Stimulated activated CD4-positive, alpha-beta T cell treated with anti-CD3 and anti-CD28 coated beads, TNF-alpha, amount 100 ng/mL, for 24 hours (primary cell): ENCODE measurements around the gene ANKRD11.
"Not testable (repeated sequence)": the region's sequence is repeated elsewhere in the genome, so short reads cannot be mapped to it uniquely, and the experiment has no call there.

ENCODE experiments used
- DNase-seq, 3 experiments: peaks; one replicate each; pipeline ENCODE4 v3.0.0-alpha.2; 2020; ENCODE audit warnings: low read depth in 3 of 3

The ANKRD11 gene

GRCh38 chr16:89383095-89384003 lies 107.0 kb downstream of the ANKRD11 start:
- no peak for DNase-seq

GRCh38 chr16:89382555-89382954 lies 107.8 kb downstream of the ANKRD11 start:
- DNase-seq, result not testable (repeated sequence)

- no peak for DNase-seq
Measured at GRCh38 chr16:89381788-89382187, 108.6 kb downstream of the ANKRD11 start.

GRCh38 chr16:89380681-89381080 lies 109.7 kb downstream of the ANKRD11 start:
- DNase-seq, result no peak

- no peak for DNase-seq
Measured at GRCh38 chr16:89378947-89379771, 111.2 kb downstream of the ANKRD11 start.

- no peak for DNase-seq
Measured at GRCh38 chr16:89377453-89377848, 112.9 kb downstream of the ANKRD11 start.

- DNase-seq, result no peak
Measured at GRCh38 chr16:89376812-89377452, 113.4 kb downstream of the ANKRD11 start.

- no peak for DNase-seq
Measured at GRCh38 chr16:89375686-89376085, 114.7 kb downstream of the ANKRD11 start.

GRCh38 chr16:89375021-89375420 lies 115.3 kb downstream of the ANKRD11 start:
- DNase-seq, result no peak

- DNase-seq, result no peak
Measured at GRCh38 chr16:89374393-89374960, 115.9 kb downstream of the ANKRD11 start.

- DNase-seq, result no peak
Measured at GRCh38 chr16:89373355-89374110, 116.8 kb downstream of the ANKRD11 start.

GRCh38 chr16:89371968-89372634 lies 118.3 kb downstream of the ANKRD11 start:
- no peak for DNase-seq

GRCh38 chr16:89371386-89371785 lies 119.0 kb downstream of the ANKRD11 start:
- DNase-seq, result no peak

GRCh38 chr16:89370601-89371000 lies 119.8 kb downstream of the ANKRD11 start:
- DNase-seq, result no peak

GRCh38 chr16:89370081-89370511 lies 120.3 kb downstream of the ANKRD11 start:
- no peak for DNase-seq

GRCh38 chr16:89369266-89369895 lies 121.0 kb downstream of the ANKRD11 start:
- no peak for DNase-seq

GRCh38 chr16:89368604-89369249 lies 121.6 kb downstream of the ANKRD11 start:
- DNase-seq, result no peak

GRCh38 chr16:89367538-89367915 lies 122.8 kb downstream of the ANKRD11 start:
- no peak for DNase-seq
